Transverse colon (tissue), 4 donors: ENCODE measurements around the gene AUNIP.

ENCODE experiments used
- CTCF ChIP-seq, 5 experiments: fragments of 200-600 bp in 3 of 5; fragments of 450-650 bp in 2 of 5; sonication (generic) in 3 of 5; IDR thresholded peaks; 1 replicate in 2 of 5; 2 replicates in 3 of 5; pipeline ENCODE4 v1.5.1; 2016 to 2017; ENCODE audit warnings: antibody characterized with exemption in 5 of 5, inconsistent platforms in 3 of 5, mild to moderate bottlenecking in 2 of 5, moderate library complexity in 1 of 5
- EP300 ChIP-seq: sonication (generic); formaldehyde crosslinking; IDR thresholded peaks from one replicate; pipeline ENCODE4 v1.6.1; 2017; ENCODE audit warnings: antibody characterized with exemption, low read depth
- POLR2A ChIP-seq: fragments of 450-650 bp; IDR thresholded peaks from one replicate; pipeline ENCODE4 v1.6.1; 2016; ENCODE audit warnings: antibody characterized with exemption, mild to moderate bottlenecking, moderate library complexity
- POLR2AphosphoS5 ChIP-seq, 3 donors: sonication (generic); formaldehyde crosslinking; IDR thresholded peaks; one replicate each; pipeline ENCODE4 v1.6.1; 2016; ENCODE audit warnings: antibody characterized with exemption in 3 of 3

GRCh38 chr1:25795946-25796810 lies 63.1 kb downstream of the AUNIP start:
- TF ChIP-seq CTCF (IDR thresholded peaks at IDR 0.05) (no peak), POLR2AphosphoS5 (IDR thresholded peaks at IDR 0.05) (no peak), POLR2A (no peak), EP300 (no peak)
